ENCODE data around the gene CLCA2. TPM values are rescaled to one million over a fixed set of nuclear protein-coding genes. Genes with fewer than 3 reads are reported as not detected.

CLCA2 gene
- total and polyA plus RNA-seq, 10 donors = 0.02 to 0.06 TPM; not detected in 8

- 16 to 64% (median 32%) methylated on average over 1 of the region's 1 CpG for WGBS, 5 donors
Measured at GRCh38 chr1:86460998-86461397, 37.0 kb downstream of the CLCA2 start.

GRCh38 chr1:86461482-86461881 lies 37.5 kb downstream of the CLCA2 start:
- WGBS, 5 donors = 83 to 94% (median 86%) methylated on average over 3 of the region's 3 CpGs
- Histone ChIP-seq H3K4me3 (no peak overlapping the region), H3K9me3 (no peaks in the 10 kb centered on the region), H3K27me3 (replicated peaks in 1 of 7) (no peaks in the 10 kb centered on the region), H3K27ac (no peak overlapping the region), H3K36me3 (no peaks in the 10 kb centered on the region), H3K4me1 (peaks cover 0 to 6% (median 0%) of the 10 kb centered on the region in 6 donors)
- no peak for TF ChIP-seq POLR2AphosphoS5 (IDR thresholded peaks at IDR 0.05)
- TF ChIP-seq CTCF (IDR thresholded peaks at IDR 0.05 in 8 of 11, conservative IDR thresholded peaks at IDR 0.05 in 3 of 11) = no peak
- TF ChIP-seq POLR2A (IDR thresholded peaks at IDR 0.05) = no peak
- intact Hi-C loops (cut with DNase I; ENCODE audit: low total_unique reads) = no loop called here
- DNase-seq = no peak

More at GRCh38 chr1:86460998-86461397, 37.0 kb downstream of the CLCA2 start:
- Histone ChIP-seq H3K27me3 (replicated peaks in 1 of 7) (no peaks in the 10 kb centered on the region), H3K4me3 (no peak overlapping the region), H3K27ac (no peak overlapping the region), H3K36me3 (no peaks in the 10 kb centered on the region), H3K4me1 (peaks cover 0 to 6% (median 0%) of the 10 kb centered on the region in 6 donors), H3K9me3 (no peaks in the 10 kb centered on the region)
- intact Hi-C loops (cut with DNase I; ENCODE audit: low total_unique reads) = no loop called here
- DNase-seq = no peak
- TF ChIP-seq CTCF (IDR thresholded peaks at IDR 0.05 in 8 of 11, conservative IDR thresholded peaks at IDR 0.05 in 3 of 11) (no peak), POLR2AphosphoS5 (IDR thresholded peaks at IDR 0.05) (no peak), POLR2A (IDR thresholded peaks at IDR 0.05) (no peak)

GRCh38 chr1:86464819-86465218 lies 40.8 kb downstream of the CLCA2 start:
- TF ChIP-seq POLR2AphosphoS5 (IDR thresholded peaks at IDR 0.05) = no peak
- TF ChIP-seq CTCF (IDR thresholded peaks at IDR 0.05 in 8 of 11, conservative IDR thresholded peaks at IDR 0.05 in 3 of 11) = no peak
- TF ChIP-seq POLR2A (IDR thresholded peaks at IDR 0.05) = no peak
- 81 to 94% (median 88%) methylated on average over 1 of the region's 1 CpG for WGBS, 5 donors
- H3K36me3 ChIP-seq = no peaks in the 10 kb centered on the region
- peaks cover 0 to 6% (median 0%) of the 10 kb centered on the region in 6 donors for H3K4me1 ChIP-seq
- intact Hi-C loops (cut with DNase I; ENCODE audit: low total_unique reads) = no loop called here
- H3K4me3 ChIP-seq = no peak overlapping the region
- no peaks in the 10 kb centered on the region for H3K27me3 ChIP-seq (replicated peaks in 1 of 7)
- no peaks in the 10 kb centered on the region for H3K9me3 ChIP-seq
- DNase-seq = no peak
- H3K27ac ChIP-seq = no peak overlapping the region

DNA sequence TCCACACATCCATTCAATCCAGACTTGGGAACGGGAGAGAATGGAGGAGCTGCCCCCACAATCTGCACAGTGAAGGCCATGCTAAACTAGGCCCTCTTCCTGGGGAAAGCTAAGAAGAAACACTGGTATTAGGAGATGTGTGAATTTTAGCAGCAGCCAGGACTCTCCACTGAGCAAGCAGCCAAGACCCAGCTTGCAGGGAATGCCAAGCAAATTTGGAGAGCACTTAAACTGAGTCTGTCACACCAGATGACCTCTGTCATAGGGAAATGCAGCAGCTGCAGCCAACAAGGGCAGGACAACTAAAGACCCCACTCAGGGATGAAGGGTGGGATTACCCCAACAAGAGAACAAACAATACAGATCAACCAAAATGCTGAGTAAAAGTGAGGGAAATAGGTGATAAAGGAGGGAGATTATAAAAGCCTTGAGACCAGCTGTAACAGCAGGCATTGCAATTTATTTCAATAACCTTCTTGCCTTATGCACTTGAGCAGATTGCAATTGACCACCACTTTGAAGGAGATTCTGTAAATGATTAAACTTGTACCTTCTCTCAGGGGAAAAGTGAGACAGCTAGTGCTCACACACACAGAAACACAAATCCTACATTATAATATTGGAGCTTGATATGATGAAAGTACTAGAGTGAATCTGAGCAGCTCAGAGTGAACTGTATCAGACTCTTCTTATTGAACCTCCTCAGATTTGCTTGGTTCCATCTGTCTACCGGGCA lies 42.3 kb downstream of the CLCA2 start:
- Histone ChIP-seq H3K4me1 (peaks cover 0 to under 1% (median 0%) of the 10 kb centered on the region in 6 donors), H3K27me3 (replicated peaks in 1 of 7) (no peaks in the 10 kb centered on the region), H3K27ac (no peak overlapping the region), H3K36me3 (no peaks in the 10 kb centered on the region), H3K9me3 (no peaks in the 10 kb centered on the region), H3K4me3 (no peak overlapping the region)
- WGBS, 5 donors = 75 to 82% (median 78%) methylated on average over 2 of the region's 2 CpGs
- TF ChIP-seq POLR2A (IDR thresholded peaks at IDR 0.05) (no peak), CTCF (IDR thresholded peaks at IDR 0.05 in 8 of 11, conservative IDR thresholded peaks at IDR 0.05 in 3 of 11) (no peak), POLR2AphosphoS5 (IDR thresholded peaks at IDR 0.05) (no peak)
- no peak for DNase-seq
- intact Hi-C loops (cut with DNase I; ENCODE audit: low total_unique reads) = no loop called here
